Tibial nerve (tissue), 4 donors: ENCODE measurements around the gene SH2D3A. TPM values are rescaled to one million over a fixed set of nuclear protein-coding genes. Genes with fewer than 3 reads are reported as not detected.

ENCODE experiments used
- DNase-seq, 2 donors: peaks; one replicate each; pipeline ENCODE4 v3.0.0-alpha.2; 2019; ENCODE audit warnings: low spot score in 2 of 2
- H3K27ac ChIP-seq, 4 donors: fragments of 200-600 bp; sonication (generic) in 3 of 4; one replicate each; pipeline ENCODE4 v1.5.1; 2017 to 2019; ENCODE audit warnings: mild to moderate bottlenecking in 1 of 4
- H3K27me3 ChIP-seq, 2 donors: fragments of 200-600 bp; sonication (generic) in 1 of 2; one replicate each; pipeline versions ENCODE4 v1.5.1 to v1.6.0; 2017 to 2019
- H3K36me3 ChIP-seq, 3 donors: fragments of 200-600 bp; sonication (generic); one replicate each; pipeline ENCODE4 v1.5.1; 2018 to 2019
- H3K4me1 ChIP-seq, 4 donors: fragments of 200-600 bp; sonication (generic) in 3 of 4; one replicate each; pipeline ENCODE4 v1.5.1; 2017 to 2019
- H3K4me3 ChIP-seq, 4 donors: fragments of 200-600 bp; sonication (generic) in 3 of 4; one replicate each; pipeline ENCODE4 v1.5.1; 2017 to 2019; ENCODE audit warnings: mild to moderate bottlenecking in 1 of 4, moderate library complexity in 1 of 4
- H3K9me3 ChIP-seq, 4 donors: fragments of 200-600 bp; sonication (generic) in 3 of 4; one replicate each; pipeline ENCODE4 v1.5.1; 2017 to 2019
- EP300 ChIP-seq, 2 donors: sonication (generic); formaldehyde crosslinking; IDR thresholded peaks; one replicate each; pipeline ENCODE4 v1.6.1; 2017; ENCODE audit warnings: antibody characterized with exemption in 2 of 2, mild to moderate bottlenecking in 1 of 2
- POLR2A ChIP-seq, 2 donors: fragments of 450-650 bp; IDR thresholded peaks; one replicate each; pipeline ENCODE4 v1.6.1; 2017; ENCODE audit warnings: antibody characterized with exemption in 2 of 2, mild to moderate bottlenecking in 2 of 2, moderate library complexity in 2 of 2
- WGBS, 2 donors: methylation state at CpG; one replicate each; pipeline ENCODE4 v1.1.5; 2018; 5-methylcytosine and 5-hydroxymethylcytosine counted together
- total RNA-seq, 4 donors: library from RNA; depleted of rRNA; stranded (reverse); fragments of >200 nt; gene quantifications; one replicate each; pipeline ENCODE4 v1.1.0, GENCODE V29; 2016
- TF ChIP-seq, protein P1 (sequence below), 5 experiments: fragments of 200-600 bp in 3 of 5; fragments of 450-650 bp in 2 of 5; sonication (generic) in 3 of 5; IDR thresholded peaks; one replicate each; pipeline ENCODE4 v1.5.1; 2016 to 2019; ENCODE audit warnings: antibody characterized with exemption in 5 of 5, mild to moderate bottlenecking in 3 of 5, moderate library complexity in 2 of 5

The SH2D3A gene
- total RNA-seq, 4 donors from 2014 or later, result 0.39 to 4.2 (median 0.44) TPM; not detected in 1

DNA sequence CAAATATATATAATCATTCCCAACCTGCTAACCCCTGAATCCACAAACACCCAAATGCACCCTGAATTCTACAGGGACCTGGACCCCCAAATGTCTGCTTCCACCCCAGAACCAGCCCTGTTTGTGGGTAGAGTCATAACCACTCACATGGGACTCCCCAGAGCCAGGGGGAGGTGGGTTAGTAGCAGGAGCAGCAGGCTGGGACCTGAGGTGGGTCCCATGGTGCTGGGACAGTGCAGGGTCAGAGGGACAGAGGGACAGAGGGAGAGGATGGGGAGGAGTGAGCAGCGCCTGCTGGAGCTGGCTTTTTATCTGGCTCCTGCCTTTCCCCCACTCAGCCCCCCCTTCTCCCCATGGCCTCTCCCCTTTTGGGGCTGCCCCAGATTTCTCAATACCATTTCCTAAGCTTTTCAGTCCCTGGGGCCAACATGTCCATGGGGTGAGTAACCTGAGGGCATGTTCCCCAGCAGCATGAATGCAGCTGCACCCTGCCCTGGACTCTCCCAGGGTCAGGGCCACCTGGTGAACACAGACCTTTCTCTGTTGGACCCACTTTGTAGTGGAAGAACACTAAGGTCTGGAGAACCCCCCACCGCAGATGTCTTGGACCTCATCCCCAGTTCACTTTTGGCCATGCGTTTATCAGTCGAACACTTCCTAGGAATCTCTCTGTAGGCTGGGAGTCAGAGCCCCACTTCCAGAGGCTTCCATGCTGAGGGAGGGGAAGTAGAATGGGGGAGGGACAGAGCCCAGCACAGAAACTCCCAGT, 46.7 kb downstream of the SH2D3A start, which contains the start of gene C3:
Gene C3 (minus strand): TSS at position 282 of the 769 bp plus-strand sequence. CDS start 61 bp downstream, at position 221.
- H3K27ac ChIP-seq, result peak within 1 kb of the TSS in 3 of 4 donors; percentile 10 to 71 (median 44)
- H3K4me3 ChIP-seq, result peak within 1 kb of the TSS in 2 of 4 donors; percentile 15 to 46
- H3K36me3 ChIP-seq, result no peaks in the 10 kb centered on the region
- no peaks in the 10 kb centered on the region for H3K9me3 ChIP-seq
- peak; percentile 53 to 83 for DNase-seq
- H3K4me1 ChIP-seq, result peaks cover 0 to 51% (median 10%) of the 10 kb centered on the region in 4 donors
- 36 to 53% methylated on average over 4 of the region's 4 CpGs for WGBS, 2 donors
- TF ChIP-seq EP300 (IDR thresholded peaks at IDR 0.05) (peak in 1 of 2 donors; percentile 81), POLR2A (IDR thresholded peaks at IDR 0.05) (peak in 1 of 2 donors; percentile 32)
- TF ChIP-seq, protein P1, sequence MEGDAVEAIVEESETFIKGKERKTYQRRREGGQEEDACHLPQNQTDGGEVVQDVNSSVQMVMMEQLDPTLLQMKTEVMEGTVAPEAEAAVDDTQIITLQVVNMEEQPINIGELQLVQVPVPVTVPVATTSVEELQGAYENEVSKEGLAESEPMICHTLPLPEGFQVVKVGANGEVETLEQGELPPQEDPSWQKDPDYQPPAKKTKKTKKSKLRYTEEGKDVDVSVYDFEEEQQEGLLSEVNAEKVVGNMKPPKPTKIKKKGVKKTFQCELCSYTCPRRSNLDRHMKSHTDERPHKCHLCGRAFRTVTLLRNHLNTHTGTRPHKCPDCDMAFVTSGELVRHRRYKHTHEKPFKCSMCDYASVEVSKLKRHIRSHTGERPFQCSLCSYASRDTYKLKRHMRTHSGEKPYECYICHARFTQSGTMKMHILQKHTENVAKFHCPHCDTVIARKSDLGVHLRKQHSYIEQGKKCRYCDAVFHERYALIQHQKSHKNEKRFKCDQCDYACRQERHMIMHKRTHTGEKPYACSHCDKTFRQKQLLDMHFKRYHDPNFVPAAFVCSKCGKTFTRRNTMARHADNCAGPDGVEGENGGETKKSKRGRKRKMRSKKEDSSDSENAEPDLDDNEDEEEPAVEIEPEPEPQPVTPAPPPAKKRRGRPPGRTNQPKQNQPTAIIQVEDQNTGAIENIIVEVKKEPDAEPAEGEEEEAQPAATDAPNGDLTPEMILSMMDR (IDR thresholded peaks at IDR 0.05), result no peak
- H3K27me3 ChIP-seq, result no peaks in the 10 kb centered on the region

DNA sequence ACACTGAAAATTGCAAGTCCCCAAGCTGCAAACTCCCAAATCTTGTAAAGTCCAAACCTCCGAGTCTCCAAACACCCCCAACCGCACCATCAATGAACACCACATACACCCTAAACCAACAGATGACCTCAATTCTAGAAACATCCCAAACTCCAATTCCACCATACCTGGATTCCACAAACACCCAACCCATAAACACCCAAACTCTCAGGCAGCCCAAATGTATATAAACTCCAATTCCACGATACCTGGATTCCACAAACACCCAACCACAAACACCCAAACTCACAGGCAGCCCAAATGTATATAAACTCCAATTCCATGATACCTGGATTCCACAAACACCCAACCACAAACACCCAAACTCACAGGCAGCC, 47.3 kb downstream of the SH2D3A start:
- Histone ChIP-seq H3K27ac (peak overlapping the region in 1 of 4 donors; percentile 44), H3K4me1 (peaks cover 0 to 47% (median 10%) of the 10 kb centered on the region in 4 donors), H3K4me3 (peak overlapping the region in 2 of 4 donors; percentile 12 to 46), H3K36me3 (no peaks in the 10 kb centered on the region), H3K27me3 (no peaks in the 10 kb centered on the region), H3K9me3 (no peaks in the 10 kb centered on the region)
- DNase-seq, result no peak
- 85 to 89% methylated on average over 3 of the region's 3 CpGs for whole genome bisulfite sequencing, 2 donors
- TF ChIP-seq EP300 (IDR thresholded peaks at IDR 0.05), result no peak
- no peak for TF ChIP-seq POLR2A (IDR thresholded peaks at IDR 0.05)
- TF ChIP-seq, protein P1 (IDR thresholded peaks at IDR 0.05), result no peak

DNA sequence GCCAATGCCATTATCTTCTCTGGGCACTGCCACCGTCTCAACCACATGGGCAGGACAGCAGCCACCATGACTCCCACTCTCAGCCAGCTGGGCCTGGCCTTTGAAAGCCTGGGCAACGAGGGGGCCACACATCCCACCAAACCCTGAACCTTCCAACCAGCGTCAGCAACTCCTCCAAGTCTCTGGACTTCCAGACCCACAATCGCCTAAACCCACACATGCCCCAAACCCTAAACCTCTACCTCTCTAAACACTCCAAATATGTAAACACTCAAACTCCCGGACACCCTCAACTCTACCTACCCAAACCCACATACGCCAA, 47.7 kb downstream of the SH2D3A start:
- Histone ChIP-seq H3K9me3 (no peaks in the 10 kb centered on the region), H3K27ac (no peak overlapping the region), H3K4me3 (peak overlapping the region in 2 of 4 donors; percentile 15 to 46), H3K36me3 (no peaks in the 10 kb centered on the region), H3K4me1 (peaks cover 0 to 45% (median 10%) of the 10 kb centered on the region in 4 donors), H3K27me3 (no peaks in the 10 kb centered on the region)
- 84 to 89% methylated on average over 6 of the region's 6 CpGs for WGBS, 2 donors
- DNase-seq, result no peak
- TF ChIP-seq POLR2A (IDR thresholded peaks at IDR 0.05) (no peak), EP300 (IDR thresholded peaks at IDR 0.05) (no peak)
- TF ChIP-seq, protein P1 (IDR thresholded peaks at IDR 0.05), result no peak

DNA sequence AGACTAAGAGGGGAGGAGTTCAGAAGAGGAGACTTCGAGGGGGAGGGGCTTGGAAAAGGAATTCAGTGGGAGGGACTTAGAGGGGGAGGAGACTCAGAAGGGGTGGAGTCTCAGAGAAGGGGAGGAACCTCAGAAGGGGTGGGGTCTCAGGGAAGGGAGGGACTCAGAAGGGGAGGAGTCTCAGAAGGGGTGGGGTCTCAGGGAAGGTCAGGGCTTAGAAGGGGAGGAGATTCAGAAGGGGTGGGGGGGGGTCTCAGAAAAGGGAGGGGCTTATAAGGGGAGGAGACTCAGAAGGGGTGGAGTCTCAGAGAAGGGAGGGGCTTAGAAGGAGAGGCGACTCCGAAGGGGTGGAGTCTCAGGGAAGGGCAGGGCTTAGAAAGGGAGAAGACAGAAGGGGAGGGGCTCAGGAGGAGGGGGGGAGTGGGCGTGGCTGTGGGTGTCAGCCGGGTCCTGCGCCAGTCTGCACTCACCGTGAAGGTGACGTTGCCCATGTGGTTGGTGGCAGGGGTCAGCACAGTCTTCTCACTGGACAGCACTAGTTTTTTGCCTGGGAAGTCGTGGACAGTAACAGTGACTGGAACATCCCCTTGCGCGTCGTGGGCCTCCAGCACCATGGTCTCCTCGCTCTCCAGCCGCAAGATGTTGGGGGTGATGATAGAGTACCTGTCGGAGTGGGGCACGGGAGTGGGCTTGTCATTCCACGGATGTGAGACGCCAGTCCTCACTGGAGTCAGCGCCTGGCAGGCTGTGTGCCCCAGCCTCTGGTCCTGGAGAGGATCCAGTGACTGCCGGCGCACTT, 48.3 kb downstream of the SH2D3A start:
- WGBS, 2 donors, result 75 to 77% methylated on average over 18 to 21 of the region's 21 CpGs
- Histone ChIP-seq H3K9me3 (no peaks in the 10 kb centered on the region), H3K4me1 (peaks cover 0 to 43% (median 10%) of the 10 kb centered on the region in 4 donors), H3K27ac (no peak overlapping the region), H3K27me3 (no peaks in the 10 kb centered on the region), H3K36me3 (no peaks in the 10 kb centered on the region), H3K4me3 (peak overlapping the region in 2 of 4 donors; percentile 15 to 46)
- no peak for DNase-seq
- TF ChIP-seq POLR2A (IDR thresholded peaks at IDR 0.05), result no peak

DNA sequence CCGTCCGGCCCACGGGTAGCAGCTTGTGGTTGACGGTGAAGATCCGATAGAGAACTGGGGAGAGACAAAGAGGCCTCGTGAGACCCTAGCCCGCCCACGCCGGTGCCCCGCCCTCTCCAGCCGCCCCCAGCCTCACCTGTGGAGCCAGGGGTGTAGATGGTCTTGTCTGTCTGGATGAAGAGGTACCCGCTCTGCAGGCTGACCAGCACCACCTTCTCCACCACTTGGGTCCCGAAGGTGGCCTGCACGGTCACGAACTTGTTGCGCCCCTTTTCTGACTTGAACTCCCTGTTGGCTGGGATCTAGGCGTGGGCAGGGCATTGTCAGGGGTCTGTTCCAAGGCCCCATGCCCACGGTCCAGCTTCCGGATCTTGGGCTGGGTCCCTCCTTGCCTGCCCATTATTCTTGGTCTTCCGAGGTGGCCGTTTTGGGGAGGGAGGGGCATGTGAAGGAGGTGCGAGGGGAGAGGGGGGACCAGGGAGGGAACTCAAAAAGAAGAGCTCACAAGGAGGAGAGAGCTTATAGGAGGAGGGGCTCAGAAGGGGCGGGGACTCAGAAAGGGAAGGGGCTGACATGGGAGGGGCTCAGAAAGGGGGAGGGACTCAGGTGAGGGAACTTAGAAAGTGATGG, 49.0 kb downstream of the SH2D3A start:
- TF ChIP-seq, protein P1 (IDR thresholded peaks at IDR 0.05), result no peak
- TF ChIP-seq EP300 (IDR thresholded peaks at IDR 0.05), result no peak
- H3K27ac ChIP-seq, result no peak overlapping the region
- H3K9me3 ChIP-seq, result no peaks in the 10 kb centered on the region
- 65 to 67% methylated on average over 23 of the region's 23 CpGs for WGBS, 2 donors
- DNase-seq, result no peak
- H3K36me3 ChIP-seq, result no peaks in the 10 kb centered on the region
- peaks cover 0 to 36% (median 10%) of the 10 kb centered on the region in 4 donors for H3K4me1 ChIP-seq
- no peak overlapping the region for H3K4me3 ChIP-seq
- H3K27me3 ChIP-seq, result no peaks in the 10 kb centered on the region
